NCI-H1436 treated with DMSO at 0.1 percent for 48 hours (cell line): Measurements from ENCODE around the gene RANBP17.

ENCODE experiments used
- DNase-seq: peaks from one replicate; lab custom pipeline; 2025; lab: John Stamatoyannopoulos, UW

The RANBP17 gene

GRCh38 chr5:171318026-171318425 is 456.2 kb downstream of the RANBP17 start:
- DNase-seq = no peak

GRCh38 chr5:171321447-171321846 is 459.6 kb downstream of the RANBP17 start:
- no peak for DNase-seq

- DNase-seq = no peak
These were observed 460.7 kb downstream of the RANBP17 start for GRCh38 chr5:171322527-171322926.

GRCh38 chr5:171323007-171323406 is 461.2 kb downstream of the RANBP17 start:
- DNase-seq = no peak

GRCh38 chr5:171323806-171324632 is 462.2 kb downstream of the RANBP17 start:
- DNase-seq = no peak

GRCh38 chr5:171330021-171330420 is 468.2 kb downstream of the RANBP17 start:
- no peak for DNase-seq

GRCh38 chr5:171335616-171336015 is 473.8 kb downstream of the RANBP17 start:
- DNase-seq = no peak

GRCh38 chr5:171336521-171337209 is 474.8 kb downstream of the RANBP17 start:
- no peak for DNase-seq

- DNase-seq = no peak
These were observed 475.4 kb downstream of the RANBP17 start for GRCh38 chr5:171337210-171337569.

GRCh38 chr5:171340042-171340441 is 478.2 kb downstream of the RANBP17 start:
- no peak for DNase-seq

- DNase-seq = no peak
These were observed 478.7 kb downstream of the RANBP17 start for GRCh38 chr5:171340491-171340890.

- DNase-seq = no peak
These were observed 480.7 kb downstream of the RANBP17 start for GRCh38 chr5:171342362-171343111.

GRCh38 chr5:171344936-171345608 is 483.3 kb downstream of the RANBP17 start:
- no peak for DNase-seq
